Esophagus muscularis mucosa (tissue), 4 donors: ENCODE results near the gene RPS25. TPM values are rescaled to one million over a fixed set of nuclear protein-coding genes. Genes with fewer than 3 reads are reported as not detected.
"Not testable (repeated sequence)": the region's sequence is repeated elsewhere in the genome, so short reads cannot be mapped to it uniquely, and the experiment has no call there.

ENCODE experiments used
- DNase-seq: peaks from one replicate; pipeline ENCODE4 v3.0.0-alpha.2; 2017; ENCODE audit errors: extremely low spot score
- H3K27ac ChIP-seq, 4 donors: fragments of 200-600 bp; sonication (generic); replicated peaks in 1 of 4; 1 replicate in 3 of 4; 2 replicates in 1 of 4; pipeline ENCODE4 v1.5.1; 2016 to 2019; ENCODE audit warnings: mild to moderate bottlenecking in 1 of 4
- H3K27me3 ChIP-seq, 4 donors: fragments of 200-600 bp; sonication (generic); one replicate each; pipeline versions ENCODE4 v1.5.1 to v1.6.0; 2016 to 2019
- H3K36me3 ChIP-seq, 4 donors: fragments of 200-600 bp; sonication (generic); one replicate each; pipeline ENCODE4 v1.5.1; 2016 to 2019
- H3K4me1 ChIP-seq, 4 donors: fragments of 200-600 bp; sonication (generic); one replicate each; pipeline ENCODE4 v1.5.1; 2016 to 2019
- H3K4me3 ChIP-seq, 4 donors: fragments of 200-600 bp; sonication (generic); 1 replicate in 2 of 4; 2 replicates in 2 of 4; pipeline ENCODE4 v1.5.1; 2016 to 2019; ENCODE audit warnings: mild to moderate bottlenecking in 4 of 4, moderate library complexity in 1 of 4
- H3K9me3 ChIP-seq, 4 donors: fragments of 200-600 bp; sonication (generic); 1 replicate in 3 of 4; 2 replicates in 1 of 4; pipeline ENCODE4 v1.5.1; 2016 to 2019
- EP300 ChIP-seq: sonication (generic); formaldehyde crosslinking; IDR thresholded peaks from one replicate; pipeline ENCODE4 v1.6.1; 2017; ENCODE audit warnings: antibody characterized with exemption
- POLR2A ChIP-seq: fragments of 450-650 bp; IDR thresholded peaks from one replicate; pipeline ENCODE4 v1.6.1; 2017; ENCODE audit warnings: antibody characterized with exemption, moderate library complexity, mild to moderate bottlenecking, low read depth
- POLR2AphosphoS5 ChIP-seq, 2 donors: sonication (generic); formaldehyde crosslinking; IDR thresholded peaks; one replicate each; pipeline ENCODE4 v1.6.1; 2017; ENCODE audit warnings: antibody characterized with exemption in 2 of 2
- WGBS: methylation state at CpG from one replicate; pipeline ENCODE4 v1.1.5; 2018; 5-methylcytosine and 5-hydroxymethylcytosine counted together
- intact Hi-C: fragments of 100-400 bp; cut with DNase I; formaldehyde crosslinking; loops from one replicate; pipeline ENCODE4 v1.15.1; 2023
- total RNA-seq, 4 donors: library from RNA; depleted of rRNA; stranded (reverse); fragments of >200 nt; gene quantifications; one replicate each; pipeline versions ENCODE4 v1.1.0 to v1.2.1, GENCODE V29; 2016
- TF ChIP-seq, protein P1 (sequence below), 3 experiments: fragments of 200-600 bp in 2 of 3; fragments of 450-650 bp in 1 of 3; sonication (generic) in 2 of 3; IDR thresholded peaks; one replicate each; pipeline ENCODE4 v1.5.1; 2017 to 2019; ENCODE audit warnings: antibody characterized with exemption in 3 of 3, mild to moderate bottlenecking in 2 of 3, moderate library complexity in 1 of 3

RPS25 gene
- total RNA-seq, 4 donors from 2014 or later, result 1,036 to 2,235 (median 1,740) TPM

DNA sequence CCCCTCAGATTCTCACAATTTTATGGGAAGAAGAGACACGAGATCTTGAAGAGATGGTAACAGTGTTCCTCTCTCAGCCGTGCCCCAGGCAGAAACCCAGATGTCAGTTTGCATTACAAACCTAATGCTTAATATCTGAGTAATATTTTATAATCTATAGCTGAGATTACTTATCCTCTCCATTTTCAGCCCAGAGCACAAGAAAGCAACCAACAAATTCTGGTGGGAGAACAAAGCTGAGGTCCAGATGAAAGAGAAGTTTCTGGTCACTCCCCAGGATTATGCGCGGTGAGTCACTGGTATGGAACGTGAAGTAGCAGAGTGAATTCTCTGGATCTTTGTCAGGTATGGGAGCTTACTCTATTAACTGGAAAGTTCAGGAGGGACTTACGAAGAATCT, 19.3 kb downstream of the RPS25 start:
- H3K27me3 ChIP-seq, result no peaks in the 10 kb centered on the region
- H3K4me1 ChIP-seq, result peaks cover 13 to 41% (median 35%) of the 10 kb centered on the region in 4 donors
- TF ChIP-seq EP300, result no peak
- TF ChIP-seq POLR2AphosphoS5 (IDR thresholded peaks at IDR 0.05), result peak in 1 of 2 donors; percentile 51
- 39% methylated on average over 6 of the region's 6 CpGs for whole genome bisulfite sequencing
- peak overlapping the region; percentile 87 to 96 (median 88) for H3K27ac ChIP-seq
- no peak for DNase-seq
- intact Hi-C loops, result no loop called here
- peaks cover 25 to 47% (median 44%) of the 10 kb centered on the region in 4 donors for H3K36me3 ChIP-seq
- H3K9me3 ChIP-seq, result no peaks in the 10 kb centered on the region
- peak overlapping the region; percentile 64 to 90 (median 80) for H3K4me3 ChIP-seq

DNA sequence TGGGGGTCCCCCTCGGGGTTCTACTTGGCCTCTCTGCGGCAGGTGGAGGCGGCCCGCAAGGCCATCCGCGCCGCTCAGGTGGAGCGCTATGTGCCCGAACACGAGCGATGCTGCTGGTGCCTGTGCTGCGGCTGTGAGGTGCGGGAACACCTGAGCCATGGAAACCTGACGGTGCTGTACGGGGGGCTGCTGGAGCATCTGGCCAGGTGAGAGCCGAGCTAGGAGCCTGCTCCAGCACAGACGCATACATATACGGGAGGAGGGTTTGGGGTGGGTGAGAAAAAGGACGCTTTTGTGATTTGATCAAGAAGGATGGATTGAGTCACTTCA, 19.8 kb downstream of the RPS25 start:
- TF ChIP-seq POLR2A, result no peak
- TF ChIP-seq POLR2AphosphoS5 (IDR thresholded peaks at IDR 0.05), result no peak
- TF ChIP-seq, protein P1, sequence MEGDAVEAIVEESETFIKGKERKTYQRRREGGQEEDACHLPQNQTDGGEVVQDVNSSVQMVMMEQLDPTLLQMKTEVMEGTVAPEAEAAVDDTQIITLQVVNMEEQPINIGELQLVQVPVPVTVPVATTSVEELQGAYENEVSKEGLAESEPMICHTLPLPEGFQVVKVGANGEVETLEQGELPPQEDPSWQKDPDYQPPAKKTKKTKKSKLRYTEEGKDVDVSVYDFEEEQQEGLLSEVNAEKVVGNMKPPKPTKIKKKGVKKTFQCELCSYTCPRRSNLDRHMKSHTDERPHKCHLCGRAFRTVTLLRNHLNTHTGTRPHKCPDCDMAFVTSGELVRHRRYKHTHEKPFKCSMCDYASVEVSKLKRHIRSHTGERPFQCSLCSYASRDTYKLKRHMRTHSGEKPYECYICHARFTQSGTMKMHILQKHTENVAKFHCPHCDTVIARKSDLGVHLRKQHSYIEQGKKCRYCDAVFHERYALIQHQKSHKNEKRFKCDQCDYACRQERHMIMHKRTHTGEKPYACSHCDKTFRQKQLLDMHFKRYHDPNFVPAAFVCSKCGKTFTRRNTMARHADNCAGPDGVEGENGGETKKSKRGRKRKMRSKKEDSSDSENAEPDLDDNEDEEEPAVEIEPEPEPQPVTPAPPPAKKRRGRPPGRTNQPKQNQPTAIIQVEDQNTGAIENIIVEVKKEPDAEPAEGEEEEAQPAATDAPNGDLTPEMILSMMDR (IDR thresholded peaks at IDR 0.05), result no peak
- no peak for TF ChIP-seq EP300
- Histone ChIP-seq H3K36me3 (peaks cover 20 to 42% (median 39%) of the 10 kb centered on the region in 4 donors), H3K27me3 (no peaks in the 10 kb centered on the region), H3K9me3 (no peaks in the 10 kb centered on the region), H3K4me3 (peak overlapping the region; percentile 64 to 90 (median 80)), H3K4me1 (peaks cover 13 to 41% (median 35%) of the 10 kb centered on the region in 4 donors), H3K27ac (peak overlapping the region; percentile 87 to 96 (median 88))
- intact Hi-C loops, result no loop called here
- DNase-seq, result no peak
- WGBS, result 0% methylated on average over 12 of the region's 19 CpGs

DNA sequence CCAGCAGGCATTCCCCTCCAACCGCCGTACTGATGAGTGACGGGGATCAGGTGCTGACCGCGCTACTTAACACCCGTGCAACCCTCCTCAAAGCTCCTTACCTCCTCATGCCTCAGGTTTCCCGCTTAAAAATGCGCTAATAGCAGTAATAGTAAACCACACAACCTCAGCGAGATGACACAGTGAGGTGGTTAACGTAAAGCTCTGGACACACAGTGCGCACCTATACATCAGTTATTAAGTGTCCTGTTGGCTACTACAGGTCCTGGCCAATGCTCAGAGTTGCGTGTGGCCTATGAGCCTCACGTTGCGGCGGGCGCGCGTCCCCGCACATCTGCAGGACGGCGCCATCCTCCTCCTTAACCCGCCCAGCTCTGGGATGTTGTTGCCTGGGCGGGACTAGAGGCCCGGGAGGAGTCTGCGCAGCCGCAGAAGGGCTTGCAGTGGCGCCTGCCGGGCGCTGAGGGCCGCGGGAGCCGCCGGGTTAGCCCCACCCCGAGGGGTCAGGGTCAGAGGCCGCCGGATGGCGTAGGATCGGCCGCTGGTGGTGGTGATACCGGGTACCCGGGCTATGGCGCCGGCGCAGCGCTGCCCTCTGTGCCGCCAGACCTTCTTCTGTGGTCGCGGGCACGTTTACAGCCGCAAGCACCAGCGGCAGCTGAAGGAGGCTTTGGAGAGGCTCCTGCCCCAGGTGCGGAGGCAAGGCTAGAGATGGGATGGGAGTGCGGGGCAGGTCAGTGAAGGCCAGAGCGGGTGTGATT, 20.3 kb downstream of the RPS25 start, which contains the start of gene CENATAC:
TSS of gene CENATAC (plus strand) at position 512 of the 761 bp plus-strand sequence. CDS start at position 572, 60 bp downstream.
- intact Hi-C loops, result no loop called here

DNA sequence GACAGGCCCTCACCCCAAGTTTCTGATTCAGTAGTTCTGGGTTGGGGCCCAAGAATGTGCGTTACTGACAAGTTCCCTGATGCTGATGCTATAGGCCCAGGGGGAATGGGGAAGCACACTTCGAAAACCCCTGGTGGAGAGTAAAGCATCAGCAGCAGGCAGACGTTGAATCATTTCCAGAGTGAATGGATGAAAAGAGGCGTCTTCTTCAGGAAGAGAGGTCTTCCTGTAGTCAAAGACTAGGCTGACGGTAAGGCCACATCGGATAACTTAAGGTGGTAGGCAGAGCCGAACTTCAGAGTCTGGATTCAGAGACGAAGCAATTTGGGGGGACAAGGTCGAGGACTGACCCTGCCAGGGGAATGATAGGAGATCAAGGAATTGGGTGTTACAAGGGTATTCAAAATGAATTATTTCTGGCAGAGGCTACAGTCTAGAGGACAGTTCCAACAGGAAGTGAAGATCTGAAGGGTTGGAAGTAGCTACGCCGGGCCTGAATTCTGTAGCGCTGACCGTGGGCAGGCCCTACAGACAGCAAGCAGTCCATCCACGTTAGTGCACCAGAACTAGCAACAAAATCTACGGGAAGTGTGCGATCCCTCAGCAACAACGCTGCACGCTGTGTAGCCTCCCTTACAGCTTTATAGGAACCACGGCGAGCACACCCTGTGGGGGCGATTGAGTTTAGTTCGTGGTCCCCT, 21.1 kb downstream of the RPS25 start:
- Histone ChIP-seq H3K36me3 (peaks cover 8 to 30% (median 27%) of the 10 kb centered on the region in 4 donors), H3K4me1 (peaks cover 13 to 41% (median 35%) of the 10 kb centered on the region in 4 donors), H3K9me3 (no peaks in the 10 kb centered on the region), H3K27ac (peak overlapping the region; percentile 87 to 96 (median 88)), H3K27me3 (no peaks in the 10 kb centered on the region), H3K4me3 (peak overlapping the region; percentile 64 to 90 (median 80))
- 13% methylated on average over 20 of the region's 22 CpGs for WGBS
- no peak for DNase-seq
- intact Hi-C loops, result no loop called here
- TF ChIP-seq EP300 (no peak), POLR2A (no peak)
- TF ChIP-seq, protein P1 (IDR thresholded peaks at IDR 0.05), result peak in 1 of 3 experiments; percentile 19

More for the DNA sequence above, 20.3 kb downstream of the RPS25 start, which contains the start of gene CENATAC:
- H3K4me1 ChIP-seq, result peaks cover 13 to 41% (median 35%) of the 10 kb centered on the region in 4 donors
- H3K36me3 ChIP-seq, result peaks cover 15 to 37% (median 34%) of the 10 kb centered on the region in 4 donors
- H3K27me3 ChIP-seq, result no peaks in the 10 kb centered on the region
- 0% methylated on average over 22 of the region's 54 CpGs for WGBS
- H3K9me3 ChIP-seq, result no peaks in the 10 kb centered on the region
- TF ChIP-seq, protein P1 (IDR thresholded peaks at IDR 0.05), result peak in 2 of 3 experiments; percentile 21 to 31
- TF ChIP-seq POLR2AphosphoS5 (IDR thresholded peaks at IDR 0.05), result peak; percentile 94 to 95
- no peak for TF ChIP-seq EP300
- TF ChIP-seq POLR2A, result peak; percentile 67
- DNase-seq, result peak; percentile 95
- peak within 1 kb of the TSS; percentile 87 to 96 (median 88) for H3K27ac ChIP-seq
- peak within 1 kb of the TSS; percentile 64 to 90 (median 80) for H3K4me3 ChIP-seq

DNA sequence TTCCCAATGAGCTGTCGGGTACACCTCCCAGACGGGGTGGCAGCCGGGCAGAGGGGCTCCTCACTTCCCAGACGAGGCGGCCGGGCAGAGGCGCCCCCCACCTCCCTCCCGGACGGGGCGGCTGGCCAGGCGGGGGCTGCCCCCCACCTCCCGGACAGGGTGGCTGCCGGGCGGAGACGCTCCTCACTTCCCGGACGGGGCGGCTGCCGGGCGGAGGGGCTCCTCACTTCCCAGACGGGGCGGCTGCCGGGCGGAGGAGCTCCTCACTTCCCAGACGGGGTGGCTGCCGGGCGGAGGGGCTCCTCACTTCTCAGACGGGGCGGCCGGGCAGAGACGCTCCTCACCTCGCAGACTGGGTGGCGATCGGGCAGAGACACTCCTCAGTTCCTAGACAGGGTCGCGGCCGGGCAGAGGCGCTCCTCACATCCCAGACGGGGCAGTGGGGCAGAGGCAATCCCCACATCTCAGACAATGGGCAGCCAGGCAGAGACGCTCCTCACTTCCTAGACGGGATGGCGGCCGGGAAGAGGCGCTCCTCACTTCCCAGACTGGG, 26.6 kb downstream of the RPS25 start:
- H3K9me3 ChIP-seq, H3K27me3 ChIP-seq, H3K4me3 ChIP-seq, DNase-seq, intact Hi-C loops, H3K4me1 ChIP-seq, H3K27ac ChIP-seq, H3K36me3 ChIP-seq: not testable (repeated sequence)
- 100% methylated on average over 2 of the region's 44 CpGs for WGBS
